ENCODE data around the gene SASH1.

DNA sequence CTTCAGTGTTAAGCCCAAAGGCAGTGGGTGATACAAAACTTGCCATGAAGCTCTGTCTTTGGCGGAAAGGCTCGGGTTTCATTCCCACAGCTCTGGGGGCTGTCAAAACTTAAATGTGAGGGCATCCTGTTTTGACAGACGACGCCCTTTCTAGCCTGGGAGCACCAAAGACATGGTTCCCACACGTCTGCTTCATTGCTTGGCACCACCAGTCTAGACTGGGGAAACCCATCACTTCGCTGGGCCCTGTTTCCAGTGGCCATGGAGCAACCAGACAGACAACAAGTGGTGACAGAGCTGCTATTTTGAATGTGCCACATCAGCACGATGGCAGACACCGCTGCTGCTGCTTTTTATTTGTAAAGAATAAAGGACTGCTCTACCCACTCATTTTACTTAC, 127.5 kb downstream of the SASH1 start:
- no peak for TF ChIP-seq CTCF (IDR thresholded peaks at IDR 0.05)
- no peak for TF ChIP-seq POLR2A (IDR thresholded peaks at IDR 0.05)

Data from tibial nerve (tissue), 3 donors.